Esophagus mucosa (tissue), 1 donor: Measurements from ENCODE around the gene OR5H1. TPM values are rescaled to one million over a fixed set of nuclear protein-coding genes. Genes with fewer than 3 reads are reported as not detected.
"Not testable (repeated sequence)": the region's sequence is repeated elsewhere in the genome, so short reads cannot be mapped to it uniquely, and the experiment has no call there.

Source experiments
- ATAC-seq: fragments of 200-7000 bp; cut with Tn5 transposase; one replicate; pipeline ENCODE4 v1.9.1; 2020
- total RNA-seq: library from RNA; stranded (reverse); gene quantifications from one replicate; pipeline ENCODE4 v1.2.4, GENCODE V29; 2023
- donor health status: DM: yes; HTN: yes; CAD: no.

Gene OR5H1
- not detected for total RNA-seq

GRCh38 chr3:98130421-98130820 is at the start of gene OR5H1:
OR5H1 (plus strand) TSS chr3:98130721; CDS start chr3:98132698, 1,977 bp downstream.
- no peak for ATAC-seq

GRCh38 chr3:98086873-98087272 is 43.6 kb upstream of the OR5H1 start, which contains the start of gene OR5AC2:
OR5AC2 (plus strand) TSS chr3:98087173; CDS start chr3:98087173, 0 bp downstream.
- ATAC-seq, result no peak

GRCh38 chr3:98095882-98096281 is 34.6 kb upstream of the OR5H1 start:
- ATAC-seq, result no peak

- ATAC-seq, result no peak
Measured at GRCh38 chr3:98099848-98100247, 30.7 kb upstream of the OR5H1 start.

GRCh38 chr3:98108162-98108561 is 22.4 kb upstream of the OR5H1 start:
- ATAC-seq, result no peak

GRCh38 chr3:98109807-98110549 is 20.5 kb upstream of the OR5H1 start:
- ATAC-seq, result no peak

- ATAC-seq, result no peak
Measured at GRCh38 chr3:98110550-98110908, 20.0 kb upstream of the OR5H1 start.

- ATAC-seq, result no peak
Measured at GRCh38 chr3:98114264-98114663, 16.3 kb upstream of the OR5H1 start.

GRCh38 chr3:98115717-98116116 is 14.8 kb upstream of the OR5H1 start:
- ATAC-seq, result no peak

GRCh38 chr3:98136631-98137030 is 6.1 kb downstream of the OR5H1 start:
- no peak for ATAC-seq

GRCh38 chr3:98137826-98138557 is 7.5 kb downstream of the OR5H1 start:
- ATAC-seq, result not testable (repeated sequence)

- ATAC-seq, result no peak
Measured at GRCh38 chr3:98140531-98140930, 10.0 kb downstream of the OR5H1 start.

- ATAC-seq, result no peak
Measured at GRCh38 chr3:98147179-98147578, 16.7 kb downstream of the OR5H1 start, which contains the start of gene OR5H14. OR5H14 (plus strand) TSS chr3:98147479; CDS start chr3:98149386, 1,907 bp downstream.

GRCh38 chr3:98148751-98149150 is 18.2 kb downstream of the OR5H1 start:
- ATAC-seq, result no peak

GRCh38 chr3:98149456-98149855 is 18.9 kb downstream of the OR5H1 start:
- not testable (repeated sequence) for ATAC-seq

- ATAC-seq, result no peak
Measured at GRCh38 chr3:98151241-98151640, 20.7 kb downstream of the OR5H1 start.

- no peak for ATAC-seq
Measured at GRCh38 chr3:98166396-98166795, 35.9 kb downstream of the OR5H1 start, which contains the start of gene OR5H15. OR5H15 (plus strand) TSS chr3:98166696; CDS start chr3:98168700, 2,004 bp downstream.

GRCh38 chr3:98171071-98171470 is 40.5 kb downstream of the OR5H1 start:
- ATAC-seq, result no peak

GRCh38 chr3:98172621-98173020 is 42.1 kb downstream of the OR5H1 start:
- no peak for ATAC-seq

GRCh38 chr3:98180319-98180890 is 49.9 kb downstream of the OR5H1 start:
- ATAC-seq, result no peak

- no peak for ATAC-seq
Measured at GRCh38 chr3:98182196-98182595, 51.7 kb downstream of the OR5H1 start.

GRCh38 chr3:98185180-98185579 is 54.7 kb downstream of the OR5H1 start:
- ATAC-seq, result no peak
